GM15510 (cell line): Measurements from ENCODE around the gene CARS1.

ENCODE experiments used
- POLR2A ChIP-seq: IDR thresholded peaks from 3 replicates; pipeline ENCODE4 v1.6.1; 2011; ENCODE audit warnings: borderline replicate concordance; ENCODE audit not compliant: insufficient read length; ENCODE audit errors: extremely low read depth

CARS1 gene

DNA sequence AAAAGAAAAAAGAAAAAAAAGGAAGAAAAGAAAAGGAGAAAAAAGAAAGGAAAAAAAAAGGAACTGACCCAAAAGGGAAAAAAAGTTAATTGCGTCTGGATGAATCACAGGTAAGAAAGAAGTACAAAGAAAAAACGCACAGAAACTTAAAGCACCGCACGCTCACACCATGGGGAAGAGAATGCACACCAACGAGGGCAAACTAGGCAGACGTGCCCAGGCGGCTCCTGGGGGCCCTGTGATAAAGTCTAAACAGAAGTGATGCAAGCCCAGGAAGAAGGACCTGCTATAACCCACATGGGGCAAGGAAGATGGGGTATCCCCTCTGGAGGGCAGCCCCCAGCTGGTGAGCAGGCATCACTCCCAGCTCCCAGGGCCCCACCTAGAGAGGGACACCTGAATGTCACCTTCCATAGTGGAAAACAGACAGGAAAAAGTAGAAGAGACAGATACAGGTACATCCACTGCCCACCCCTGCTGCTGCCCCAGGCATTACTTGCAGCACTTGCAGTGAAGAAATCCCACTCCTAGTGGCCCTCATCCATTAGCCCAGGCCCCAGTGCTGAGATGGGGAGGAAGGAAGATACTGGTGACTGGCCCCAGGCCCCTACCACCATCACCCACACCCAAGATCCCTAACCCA lies 94.0 kb downstream of the CARS1 start:
- TF ChIP-seq POLR2A, result no peak

DNA sequence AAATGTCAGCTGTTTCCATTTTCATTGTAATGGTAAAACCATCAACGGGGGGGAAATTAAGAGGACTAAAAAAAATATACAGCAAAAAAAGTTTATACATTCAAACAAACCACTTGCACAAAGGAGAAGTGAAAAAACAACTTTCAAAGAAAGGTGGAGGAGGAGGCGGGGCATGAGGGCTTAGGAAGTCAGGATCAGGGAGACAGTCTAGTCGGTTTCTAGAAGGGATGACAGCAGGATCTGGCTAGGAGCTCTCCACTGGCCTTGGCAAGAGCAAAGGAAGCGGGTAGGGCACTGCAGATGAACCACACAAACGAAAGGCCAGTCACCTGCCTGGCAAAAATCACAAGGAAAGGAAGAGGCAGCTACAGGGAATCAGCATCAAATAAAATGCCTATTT lies 96.1 kb downstream of the CARS1 start:
- TF ChIP-seq POLR2A, result no peak

DNA sequence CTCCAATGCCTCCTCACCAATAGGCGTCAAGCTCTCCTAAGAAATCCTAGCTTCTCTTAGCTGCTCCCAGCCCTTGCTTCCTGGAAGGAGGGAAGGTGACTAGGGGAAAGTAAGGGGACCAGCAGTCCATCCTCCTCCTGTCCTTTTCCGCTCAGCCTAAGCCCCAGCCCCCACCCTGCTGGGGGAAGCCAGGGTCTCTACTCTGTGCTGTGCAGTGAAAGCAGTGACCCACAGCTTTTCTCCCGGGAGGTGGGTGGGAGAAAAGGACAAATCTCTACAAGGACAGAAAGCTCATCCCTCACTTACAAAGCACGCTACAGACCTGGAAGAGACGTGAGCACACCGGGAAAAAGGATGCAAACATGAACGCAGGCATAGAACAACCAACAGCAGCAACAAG lies 97.1 kb downstream of the CARS1 start:
- TF ChIP-seq POLR2A, result no peak

DNA sequence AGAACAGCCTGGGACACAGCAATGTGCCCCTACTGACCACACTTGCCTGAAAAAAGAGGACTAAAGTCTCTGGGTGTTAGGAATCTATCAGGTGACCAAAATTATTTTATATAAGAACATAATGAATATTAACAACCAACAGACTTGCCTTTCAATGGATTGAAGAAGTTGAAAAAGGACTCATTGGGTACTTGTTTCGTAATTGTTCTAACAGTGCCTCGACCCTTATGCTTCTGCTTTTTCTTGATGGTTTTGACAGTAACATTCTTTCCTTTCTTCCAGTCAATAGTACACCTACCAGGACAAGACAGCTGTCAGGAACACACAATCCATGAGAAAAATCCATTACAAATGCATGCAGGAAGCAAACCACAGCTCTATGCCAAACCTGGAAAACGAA lies 99.0 kb downstream of the CARS1 start:
- TF ChIP-seq POLR2A, result no peak

DNA sequence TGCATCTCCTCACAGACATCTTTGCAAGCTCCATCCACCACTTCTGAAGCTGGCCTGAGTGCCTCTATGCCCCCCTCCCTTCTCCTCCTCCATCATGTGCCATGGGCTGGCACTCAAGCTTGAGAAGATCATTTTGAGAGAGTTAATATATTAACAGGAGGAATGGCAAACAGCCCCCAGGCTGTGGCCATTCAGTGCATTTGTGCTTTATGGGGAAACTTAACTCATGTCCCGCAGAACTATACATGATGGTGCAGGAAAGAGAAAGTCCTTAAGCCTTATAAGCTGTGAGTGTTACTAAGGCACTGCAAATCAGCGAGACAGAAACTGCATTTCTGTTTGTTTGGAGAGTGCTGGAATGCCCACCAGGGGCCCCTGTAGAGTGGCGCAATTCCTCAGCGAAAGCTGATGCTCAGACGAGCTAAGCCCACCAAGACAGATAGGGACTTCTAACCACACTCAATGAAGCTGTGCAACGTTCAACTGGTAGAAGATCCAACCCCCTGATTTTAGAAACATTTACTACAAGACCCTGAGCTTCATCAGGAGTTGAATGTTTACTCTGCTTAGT lies 101.2 kb downstream of the CARS1 start:
- TF ChIP-seq POLR2A, result no peak

DNA sequence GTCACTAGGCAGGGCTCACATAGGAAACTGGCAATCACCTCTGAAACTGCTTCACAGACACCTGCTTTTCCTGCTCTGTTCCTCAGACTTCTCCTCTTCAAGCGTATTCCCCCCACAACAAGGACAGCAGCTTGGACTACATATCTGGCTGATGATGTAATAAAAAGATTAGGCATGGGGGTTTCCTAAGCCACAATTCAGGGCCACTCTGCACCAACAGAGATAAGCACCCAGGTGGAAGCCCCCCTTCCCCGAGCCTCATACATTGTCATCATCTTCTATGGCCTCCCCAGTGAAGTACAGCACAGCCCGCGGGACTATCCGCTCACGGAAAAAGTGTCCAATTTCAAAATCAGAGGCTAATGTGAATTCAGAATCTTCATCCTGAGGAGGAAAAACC lies 103.0 kb downstream of the CARS1 start:
- TF ChIP-seq POLR2A, result no peak

DNA sequence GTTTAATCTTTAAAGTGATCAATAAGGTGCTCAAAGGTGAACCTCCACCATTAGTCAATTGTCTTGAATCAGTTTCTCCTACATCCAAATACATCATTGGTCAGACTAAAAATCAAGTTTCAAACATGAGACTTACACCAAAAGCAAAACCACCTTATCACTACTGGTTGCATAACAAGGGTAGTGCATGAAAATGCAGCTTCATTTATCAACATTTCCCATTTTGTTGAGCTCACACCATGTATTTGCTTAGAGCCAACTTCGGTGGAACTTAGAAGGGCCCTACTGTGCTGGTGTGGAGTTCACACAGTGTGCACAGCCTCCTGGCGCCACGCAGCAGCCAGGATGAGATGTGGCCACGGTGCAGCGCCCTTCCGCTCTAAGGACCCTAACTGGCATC lies 104.9 kb downstream of the CARS1 start:
- TF ChIP-seq POLR2A, result no peak

DNA sequence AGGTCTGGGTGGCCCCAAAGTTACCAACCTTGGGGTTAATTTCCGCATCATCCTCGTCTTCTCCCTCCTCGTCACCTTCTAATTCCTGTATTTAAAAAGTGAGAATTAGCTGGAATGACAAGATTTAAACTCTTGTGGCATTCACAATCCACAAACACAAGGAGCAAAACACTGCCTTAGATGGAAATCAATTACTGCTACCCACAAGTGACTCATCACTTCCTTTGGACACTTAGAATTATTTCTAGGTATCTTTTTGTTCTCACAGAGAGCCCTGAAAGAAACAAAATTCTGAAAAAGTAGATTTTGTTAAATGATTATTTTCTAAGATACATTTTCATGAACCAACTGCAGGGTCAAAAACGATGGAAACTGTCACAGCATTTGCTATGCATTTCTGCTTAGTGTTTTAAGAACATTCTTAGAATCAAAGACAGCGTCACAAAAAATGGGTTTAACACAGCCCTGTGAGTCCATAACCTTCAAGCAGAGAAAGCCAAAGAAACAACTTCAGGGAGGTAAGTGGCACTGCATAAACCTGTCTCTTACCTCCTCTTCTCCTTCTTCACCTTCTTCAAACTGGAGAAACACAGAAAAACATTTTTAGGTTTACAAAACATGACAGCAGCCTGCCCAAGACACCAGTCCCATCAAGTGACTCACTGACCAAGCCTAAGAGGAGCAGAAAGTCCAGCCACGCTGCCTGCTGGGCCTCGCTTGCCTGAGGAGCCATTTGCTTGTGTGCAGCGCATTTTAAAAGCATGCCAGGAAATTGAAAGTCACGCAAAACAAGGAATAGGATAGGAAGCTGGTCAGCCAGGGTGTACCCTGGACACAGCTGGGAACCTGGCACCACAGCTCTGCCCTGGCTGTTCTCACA lies 105.8 kb downstream of the CARS1 start:
- TF ChIP-seq POLR2A, result no peak
